Measurements from ENCODE around the gene SCP2. TPM values are rescaled to one million over a fixed set of nuclear protein-coding genes. Genes with fewer than 3 reads are reported as not detected.

SCP2 gene
- total and polyA plus RNA-seq, 4 donors = 85.6 to 157 (median 128) TPM

- H3K9ac ChIP-seq (ENCODE audit: insufficient read depth in 1 of 2, low read length in 2 of 2) = no peak overlapping the region
- H3K4me3 ChIP-seq = no peak overlapping the region
- H3K4me1 ChIP-seq (ENCODE audit: control insufficient read depth in 5 of 5, insufficient read depth in 5 of 5, low read length in 5 of 5) = peaks cover 0 to 12% (median 0%) of the 10 kb centered on the region in 5 donors
- WGBS, 2 donors = 80 to 88% methylated on average over 5 of the region's 5 CpGs
- no peak overlapping the region for H3K27ac ChIP-seq (ENCODE audit: low read depth in 1 of 2, low read length in 1 of 2)
- H3K27me3 ChIP-seq (ENCODE audit: control insufficient read depth in 3 of 3, insufficient read depth in 3 of 3, low read length in 2 of 3) = no peaks in the 10 kb centered on the region
- peaks cover 0 to 3% (median 0%) of the 10 kb centered on the region in 4 donors for H3K36me3 ChIP-seq (ENCODE audit: control insufficient read depth in 4 of 4, insufficient read depth in 4 of 4, low read length in 4 of 4)
- ATAC-seq (ENCODE audit: insufficient read depth, low FRiP score) = no peak
- DNase-seq = no peak
- no peaks in the 10 kb centered on the region for H3K9me3 ChIP-seq (ENCODE audit: control insufficient read depth in 4 of 4, insufficient read depth in 3 of 4, low read length in 3 of 4)
- TF ChIP-seq CTCF (IDR thresholded peaks at IDR 0.05; ENCODE audit: control extremely low read depth, extremely low read depth) = no peak
Observed at GRCh38 chr1:52914463-52914862, 12.6 kb upstream of the SCP2 start.

GRCh38 chr1:52915211-52915854 is 11.7 kb upstream of the SCP2 start:
- Histone ChIP-seq H3K4me3 (no peak overlapping the region), H3K36me3 (ENCODE audit: control insufficient read depth in 4 of 4, insufficient read depth in 4 of 4, low read length in 4 of 4) (peaks cover 0 to 3% (median 0%) of the 10 kb centered on the region in 4 donors), H3K9ac (ENCODE audit: insufficient read depth in 1 of 2, low read length in 2 of 2) (no peak overlapping the region), H3K27ac (ENCODE audit: low read depth in 1 of 2, low read length in 1 of 2) (no peak overlapping the region), H3K4me1 (ENCODE audit: control insufficient read depth in 5 of 5, insufficient read depth in 5 of 5, low read length in 5 of 5) (peaks cover 0 to 12% (median 0%) of the 10 kb centered on the region in 5 donors), H3K27me3 (ENCODE audit: control insufficient read depth in 3 of 3, insufficient read depth in 3 of 3, low read length in 2 of 3) (no peaks in the 10 kb centered on the region), H3K9me3 (ENCODE audit: control insufficient read depth in 4 of 4, insufficient read depth in 3 of 4, low read length in 3 of 4) (no peaks in the 10 kb centered on the region)
- ATAC-seq (ENCODE audit: insufficient read depth, low FRiP score) = no peak
- 91 to 93% methylated on average over 2 of the region's 2 CpGs for WGBS, 2 donors
- no peak for TF ChIP-seq CTCF (IDR thresholded peaks at IDR 0.05; ENCODE audit: control extremely low read depth, extremely low read depth)
- DNase-seq = no peak

GRCh38 chr1:52915855-52916220 is 11.2 kb upstream of the SCP2 start:
- no peaks in the 10 kb centered on the region for H3K9me3 ChIP-seq (ENCODE audit: control insufficient read depth in 4 of 4, insufficient read depth in 3 of 4, low read length in 3 of 4)
- no peaks in the 10 kb centered on the region for H3K27me3 ChIP-seq (ENCODE audit: control insufficient read depth in 3 of 3, insufficient read depth in 3 of 3, low read length in 2 of 3)
- H3K27ac ChIP-seq (ENCODE audit: low read depth in 1 of 2, low read length in 1 of 2) = no peak overlapping the region
- H3K4me1 ChIP-seq (ENCODE audit: control insufficient read depth in 5 of 5, insufficient read depth in 5 of 5, low read length in 5 of 5) = peaks cover 0 to 15% (median 2%) of the 10 kb centered on the region in 5 donors
- DNase-seq (no peak), ATAC-seq (ENCODE audit: insufficient read depth, low FRiP score) (no peak)
- peaks cover 0 to 1% (median 0%) of the 10 kb centered on the region in 4 donors for H3K36me3 ChIP-seq (ENCODE audit: control insufficient read depth in 4 of 4, insufficient read depth in 4 of 4, low read length in 4 of 4)
- no peak for TF ChIP-seq CTCF (IDR thresholded peaks at IDR 0.05; ENCODE audit: control extremely low read depth, extremely low read depth)
- H3K9ac ChIP-seq (ENCODE audit: insufficient read depth in 1 of 2, low read length in 2 of 2) = no peak overlapping the region
- no peak overlapping the region for H3K4me3 ChIP-seq
- WGBS, 2 donors = 89 to 92% methylated on average over 7 of the region's 7 CpGs
